HG03064 (cell line): ENCODE data around the gene ZKSCAN8.
"Not testable (repeated sequence)": the region's sequence is repeated elsewhere in the genome, so short reads cannot be mapped to it uniquely, and the experiment has no call there.

ENCODE experiments used
- ATAC-seq: cut with Tn5 transposase; IDR thresholded peaks from one replicate; pipeline ENCODE4 v1.9.1; 2021; ENCODE audit warnings: low read depth; ENCODE audit not compliant: unreplicated experiment

Gene ZKSCAN8

GRCh38 chr6:28141500-28142329 is at the start of gene ZKSCAN8:
ZKSCAN8 (plus strand) TSS chr6:28141883; CDS start chr6:28148408, 6,525 bp downstream.
- ATAC-seq, result peak; percentile 57

- ATAC-seq, result not testable (repeated sequence)
Observed at GRCh38 chr6:28102222-28102621, 39.5 kb upstream of the ZKSCAN8 start.

GRCh38 chr6:28102699-28103098 is 39.0 kb upstream of the ZKSCAN8 start:
- not testable (repeated sequence) for ATAC-seq

GRCh38 chr6:28104392-28105244 is 37.1 kb upstream of the ZKSCAN8 start:
- peak; percentile 96 for ATAC-seq

- ATAC-seq, result no peak
Observed at GRCh38 chr6:28105245-28105639, 36.4 kb upstream of the ZKSCAN8 start.

GRCh38 chr6:28107506-28107905 is 34.2 kb upstream of the ZKSCAN8 start:
- no peak for ATAC-seq

- no peak for ATAC-seq
Observed at GRCh38 chr6:28111964-28112363, 29.7 kb upstream of the ZKSCAN8 start.

- ATAC-seq, result no peak
Observed at GRCh38 chr6:28115799-28116198, 25.9 kb upstream of the ZKSCAN8 start.

GRCh38 chr6:28117386-28118050 is 24.2 kb upstream of the ZKSCAN8 start:
- no peak for ATAC-seq

- ATAC-seq, result no peak
Observed at GRCh38 chr6:28118217-28118616, 23.5 kb upstream of the ZKSCAN8 start.

GRCh38 chr6:28121876-28122275 is 19.8 kb upstream of the ZKSCAN8 start:
- no peak for ATAC-seq

GRCh38 chr6:28122283-28122682 is 19.4 kb upstream of the ZKSCAN8 start:
- ATAC-seq, result not testable (repeated sequence)

- peak; percentile 96 for ATAC-seq
Observed at GRCh38 chr6:28124350-28124970, 17.2 kb upstream of the ZKSCAN8 start, which contains the start of gene ZSCAN16. ZSCAN16 (plus strand) TSS chr6:28124609; CDS start chr6:28125444, 835 bp downstream.

- ATAC-seq, result peak; percentile 10
Observed at GRCh38 chr6:28124971-28125353, 16.7 kb upstream of the ZKSCAN8 start.

GRCh38 chr6:28125401-28125800 is 16.3 kb upstream of the ZKSCAN8 start:
- no peak for ATAC-seq

- ATAC-seq, result no peak
Observed at GRCh38 chr6:28134015-28134414, 7.7 kb upstream of the ZKSCAN8 start.

- no peak for ATAC-seq
Observed at GRCh38 chr6:28134716-28135115, 7.0 kb upstream of the ZKSCAN8 start.

GRCh38 chr6:28135393-28135792 is 6.3 kb upstream of the ZKSCAN8 start:
- no peak for ATAC-seq

- peak; percentile 59 for ATAC-seq
Observed at GRCh38 chr6:28136585-28137504, 4.8 kb upstream of the ZKSCAN8 start.
